NCI-H345 treated with DMSO at 0.1 percent for 48 hours (cell line): ENCODE results near the gene ZNF488.
A peak's percentile ranks its signal among the peaks of the same experiment; 100 is the strongest.

Experiments used
- DNase-seq: peaks from one replicate; lab custom pipeline; 2025; ENCODE audit not compliant: unreplicated experiment; lab: John Stamatoyannopoulos, UW

The ZNF488 gene

DNA sequence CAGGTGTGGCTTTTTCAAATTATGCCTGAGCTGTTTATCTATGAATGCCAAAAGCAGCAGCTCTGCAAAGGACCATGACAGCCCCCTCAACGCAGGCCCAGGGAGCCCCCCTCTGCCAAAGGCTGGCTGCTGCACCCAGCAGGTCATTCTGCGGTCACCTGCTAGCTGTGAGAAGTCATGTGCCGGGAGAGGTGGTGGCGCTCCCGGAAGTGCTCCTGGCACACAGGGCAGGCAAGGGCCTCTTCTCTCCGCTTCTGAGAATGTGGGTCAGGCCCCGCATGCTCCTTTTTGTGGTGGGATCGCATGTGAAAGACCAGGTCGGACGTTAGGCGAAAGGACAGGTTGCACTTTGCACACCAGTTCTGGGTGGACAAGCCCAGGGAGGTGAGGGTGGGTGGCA lies 16.4 kb downstream of the ZNF488 start:
- no peak for DNase-seq

DNA sequence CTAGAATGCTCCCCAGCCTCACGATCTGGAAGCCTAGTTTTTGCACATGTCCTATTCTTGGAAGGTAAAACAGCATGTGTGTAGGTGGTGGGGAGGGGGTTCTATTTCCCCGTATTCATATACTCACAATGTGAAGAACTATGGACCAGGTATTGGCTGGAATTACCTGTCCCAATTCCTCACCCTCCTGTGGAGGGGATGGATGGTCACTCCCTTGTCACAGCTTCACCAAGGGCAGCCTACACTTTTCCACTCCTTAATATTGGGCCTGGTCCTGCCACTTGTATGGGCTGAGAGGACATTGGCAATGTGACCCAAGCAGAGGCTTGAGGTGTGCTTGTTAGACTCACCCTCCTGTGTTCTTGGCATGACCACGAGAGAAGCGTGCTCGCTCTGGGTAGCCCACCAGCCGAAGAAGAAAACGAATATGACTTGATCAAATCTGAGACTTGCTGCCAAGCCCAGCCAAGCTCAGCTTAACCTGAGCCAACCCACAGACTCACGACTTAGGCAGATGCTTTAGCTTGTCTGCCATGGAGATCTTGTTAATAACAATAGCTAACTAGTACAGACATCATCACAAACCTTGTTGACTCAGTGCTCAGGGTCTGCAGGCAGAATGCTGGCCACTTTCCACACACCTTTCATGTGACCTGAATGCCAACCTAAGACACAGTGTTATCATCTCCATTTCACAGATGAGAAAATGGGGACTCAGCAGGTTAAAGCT lies 17.2 kb downstream of the ZNF488 start:
- no peak for DNase-seq

DNA sequence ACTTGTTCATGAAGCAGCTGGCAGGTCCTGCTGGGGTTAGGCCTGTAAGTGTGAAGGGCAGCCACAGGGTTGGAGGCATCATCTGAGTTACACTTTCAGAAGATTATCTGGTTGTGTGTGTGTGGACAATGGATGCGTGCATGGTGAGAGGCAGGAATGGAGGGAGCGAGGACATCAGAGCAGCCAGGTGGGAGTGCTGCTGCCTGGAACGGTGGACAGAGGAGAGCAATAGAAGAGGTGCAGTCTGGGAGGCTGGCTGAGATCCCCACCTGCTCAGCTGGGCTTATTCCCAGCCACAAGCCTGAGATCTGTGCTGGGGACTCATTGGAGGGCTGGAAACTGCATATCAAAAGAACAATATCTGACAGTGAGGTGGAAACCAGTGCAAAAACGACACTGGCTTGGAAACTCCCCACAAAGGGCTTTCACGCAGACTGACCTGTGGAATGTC lies 17.9 kb downstream of the ZNF488 start:
- DNase-seq: no peak

DNA sequence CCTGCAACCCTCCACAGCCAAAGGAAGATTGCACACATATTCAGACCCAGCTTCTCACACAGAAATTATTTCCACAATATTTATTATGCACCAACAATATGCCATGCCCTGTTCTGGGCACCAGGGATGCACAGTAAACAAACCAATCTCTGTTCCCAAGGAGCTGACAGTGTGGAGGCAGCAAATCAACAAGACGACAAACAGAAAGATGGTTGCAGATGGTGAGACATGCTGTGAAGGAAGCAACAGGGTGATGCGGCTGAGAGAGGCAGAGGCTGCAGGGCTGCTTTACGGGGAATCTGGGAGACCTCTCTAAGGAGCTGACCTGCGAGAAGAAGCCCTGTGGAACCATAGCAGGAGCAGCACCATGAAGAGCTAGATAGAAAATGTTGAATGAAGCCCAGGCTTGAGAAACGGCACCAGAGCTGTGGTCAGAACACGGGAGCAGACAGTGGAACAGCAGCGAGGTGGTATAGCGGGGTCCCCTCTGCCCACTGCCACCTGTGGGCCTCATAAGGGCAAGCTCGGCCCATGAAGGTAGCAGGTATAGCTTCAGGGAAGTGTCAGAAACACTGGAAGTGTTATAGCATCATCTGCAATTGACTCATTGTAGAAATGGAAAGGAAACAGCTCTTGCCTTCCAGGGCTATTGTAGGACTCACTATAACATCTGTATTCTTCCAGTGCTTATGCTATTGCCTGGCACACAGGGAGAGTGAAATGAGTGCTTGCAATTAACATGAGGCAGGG lies 18.5 kb downstream of the ZNF488 start:
- DNase-seq: no peak

DNA sequence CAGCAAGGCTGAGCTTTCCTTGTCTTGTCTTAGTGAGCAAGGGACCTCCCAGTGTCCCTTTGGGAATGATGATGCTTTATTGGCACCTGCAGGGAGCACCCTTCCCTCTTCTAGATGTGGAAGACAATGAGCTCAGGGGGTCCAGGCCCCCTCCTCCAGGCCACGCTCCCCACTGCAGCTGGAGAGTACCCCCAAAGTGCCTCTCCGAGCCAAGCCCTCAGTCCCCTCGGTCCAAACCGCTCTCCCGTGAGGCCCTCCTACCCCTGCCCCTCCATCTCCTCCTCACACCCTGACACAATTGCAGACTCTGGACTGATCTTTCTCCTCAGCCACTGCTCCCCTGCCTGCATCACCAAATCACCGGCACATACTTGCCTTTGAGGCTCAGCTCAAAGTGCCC lies 19.2 kb downstream of the ZNF488 start:
- no peak for DNase-seq

DNA sequence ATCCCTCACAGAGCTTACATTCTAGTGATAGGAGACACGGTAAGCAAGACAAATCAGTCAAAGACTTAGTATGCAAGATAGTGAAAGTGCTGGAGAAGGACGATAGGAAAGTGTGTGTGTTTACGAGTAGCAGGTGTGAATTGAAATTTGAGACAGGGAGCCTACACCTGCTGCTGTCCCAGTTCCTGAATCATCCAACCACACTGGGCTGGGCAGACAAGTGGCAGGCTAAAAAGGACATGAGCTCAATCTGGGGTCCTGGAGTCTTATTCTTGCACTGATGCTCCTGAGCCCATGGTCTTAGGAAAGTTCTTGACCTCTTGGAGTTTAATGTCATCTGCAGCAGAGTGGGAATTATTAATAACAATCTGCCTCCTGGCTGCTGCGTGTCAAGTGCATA lies 19.7 kb downstream of the ZNF488 start:
- peak; percentile 39 for DNase-seq

DNA sequence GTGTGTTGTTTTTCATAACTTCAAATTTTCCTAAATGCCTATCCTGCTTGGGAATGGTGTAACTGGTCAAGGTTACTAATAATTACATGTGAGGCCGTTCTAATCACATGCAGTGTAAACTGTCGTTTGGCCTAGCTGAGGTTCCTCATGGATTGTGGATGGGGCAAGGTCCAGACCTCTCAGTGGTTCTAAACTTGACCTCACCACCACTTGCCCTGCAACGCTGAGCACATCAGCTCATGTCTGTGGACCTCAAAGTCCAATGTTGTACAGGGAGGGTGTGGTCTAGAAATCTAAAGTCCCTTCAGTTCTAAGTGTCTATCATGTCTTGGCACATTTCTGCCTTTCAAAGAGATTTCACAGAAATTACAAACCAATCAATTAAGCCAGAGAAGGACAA lies 20.3 kb downstream of the ZNF488 start:
- no peak for DNase-seq

DNA sequence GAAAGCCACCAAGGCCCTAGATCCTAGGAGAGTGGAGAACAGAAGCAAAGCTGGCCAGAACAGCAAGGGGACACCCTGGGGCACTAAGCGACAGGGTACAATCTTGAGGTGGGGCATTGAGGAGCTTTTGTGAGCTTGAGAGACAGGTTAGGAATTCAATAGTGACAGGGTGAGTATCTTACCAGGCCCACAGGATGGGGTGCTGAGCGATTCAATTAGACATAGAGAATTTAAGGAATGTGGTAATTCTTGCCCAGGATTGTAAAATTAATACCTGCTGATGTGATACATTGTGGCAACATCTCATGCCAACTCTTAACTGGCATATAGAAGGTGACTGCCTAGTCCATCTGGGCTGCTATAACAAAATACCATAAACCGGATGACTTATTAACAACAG lies 21.9 kb downstream of the ZNF488 start:
- DNase-seq: no peak

DNA sequence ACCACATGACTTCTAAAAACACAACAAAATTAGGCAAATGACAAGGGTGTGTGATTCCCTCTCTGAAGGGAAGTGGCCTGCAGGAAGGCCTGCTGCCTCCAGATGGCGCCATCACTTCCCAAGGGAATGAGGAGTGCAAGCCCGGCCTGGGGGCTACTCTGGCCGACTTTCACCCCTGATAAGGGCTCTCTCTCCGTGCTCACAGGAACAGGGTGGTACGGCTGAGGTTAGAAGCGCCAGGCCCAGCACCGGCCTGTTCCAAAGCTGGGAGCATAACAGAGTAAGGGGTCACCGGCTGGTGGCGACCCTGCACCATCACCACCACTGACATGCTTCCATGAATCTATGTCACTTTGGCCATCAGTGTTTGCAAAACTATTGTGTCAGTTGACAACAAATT lies 22.8 kb downstream of the ZNF488 start:
- DNase-seq: no peak

DNA sequence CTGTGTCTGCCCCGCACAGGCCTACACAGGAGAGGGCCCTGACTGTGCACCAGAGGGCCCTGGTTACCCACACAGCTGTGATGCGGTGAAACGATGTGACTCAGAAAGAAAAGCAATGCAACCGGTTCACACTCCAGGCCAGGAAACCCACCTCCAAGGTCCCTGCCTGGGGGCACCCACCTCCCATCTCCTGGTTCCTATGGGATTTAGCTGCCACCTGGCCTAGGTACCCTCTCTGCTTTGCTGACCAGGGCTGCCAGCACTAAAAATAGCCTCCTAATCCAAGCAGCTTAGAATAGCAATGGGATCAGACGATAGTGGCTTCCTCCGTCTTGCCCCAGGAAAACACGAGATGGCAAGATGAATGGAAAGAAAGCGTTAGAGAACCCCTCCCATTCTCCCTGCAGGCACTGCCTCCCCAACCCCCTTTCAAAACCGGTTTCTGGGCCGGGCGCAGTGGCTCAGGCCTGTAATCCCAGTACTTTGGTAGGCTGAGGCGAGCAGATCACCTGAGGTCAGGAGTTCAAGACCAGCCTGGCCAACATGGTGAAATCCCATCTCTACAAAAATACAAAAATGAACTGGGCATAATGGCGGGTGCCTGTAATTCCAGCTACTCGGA lies 23.6 kb downstream of the ZNF488 start:
- DNase-seq: no peak

DNA sequence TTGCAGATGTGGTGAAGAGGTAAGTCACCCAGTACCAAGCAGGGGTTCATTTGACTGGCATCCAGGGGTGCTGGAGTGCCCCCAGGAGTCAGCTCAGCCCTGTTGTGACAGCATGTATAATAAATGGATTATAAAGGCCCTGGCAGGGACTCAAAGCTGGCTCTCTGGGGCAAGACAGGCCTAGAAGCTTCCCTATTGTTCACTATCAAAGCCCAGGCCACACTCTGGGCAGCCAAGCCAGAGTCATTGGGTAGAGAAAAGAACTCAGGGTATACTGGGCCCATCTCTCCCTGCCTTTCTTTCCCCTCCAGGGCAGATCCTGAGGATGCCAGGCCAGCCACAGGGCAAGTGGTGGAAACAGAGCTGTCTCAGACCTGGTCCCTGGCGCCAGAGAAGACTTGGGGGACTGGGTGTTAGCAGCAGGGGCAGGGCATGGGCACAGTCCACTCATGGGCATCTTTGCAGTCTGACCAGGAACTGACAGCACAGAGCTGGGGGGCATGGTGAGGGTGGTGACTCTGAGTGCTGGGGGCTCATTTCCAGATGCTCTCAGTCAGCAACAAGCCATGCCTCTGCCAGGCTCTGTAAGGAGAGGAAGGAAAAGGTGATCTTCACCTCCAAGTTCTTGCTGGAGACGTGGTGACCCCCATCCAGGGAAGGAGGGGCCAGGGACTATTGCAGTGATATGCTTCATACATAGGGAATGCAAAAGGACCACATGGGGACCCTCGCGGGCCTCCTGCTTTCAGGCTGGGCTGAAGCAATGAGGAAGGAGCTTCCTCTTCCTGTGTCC lies 24.3 kb downstream of the ZNF488 start:
- DNase-seq: no peak

DNA sequence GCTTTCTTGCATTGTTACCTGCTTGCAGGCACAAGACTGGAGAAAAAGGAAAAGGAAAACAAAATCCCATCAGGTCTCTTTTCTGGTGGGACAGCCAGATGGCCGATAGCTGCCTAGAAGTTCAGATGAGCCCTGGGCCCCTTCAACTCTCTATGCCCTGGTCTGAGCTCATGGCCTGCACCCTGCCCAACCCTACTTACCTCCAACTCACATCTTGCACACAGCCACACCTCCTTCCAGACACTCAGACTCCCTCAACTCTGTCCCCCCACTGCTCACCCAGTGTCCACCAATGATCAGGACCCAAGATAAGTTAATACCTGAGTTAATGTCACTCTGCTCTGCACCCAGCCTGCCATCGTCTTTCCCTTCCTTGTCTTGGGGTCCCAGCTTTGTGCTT lies 25.0 kb downstream of the ZNF488 start:
- DNase-seq: no peak

DNA sequence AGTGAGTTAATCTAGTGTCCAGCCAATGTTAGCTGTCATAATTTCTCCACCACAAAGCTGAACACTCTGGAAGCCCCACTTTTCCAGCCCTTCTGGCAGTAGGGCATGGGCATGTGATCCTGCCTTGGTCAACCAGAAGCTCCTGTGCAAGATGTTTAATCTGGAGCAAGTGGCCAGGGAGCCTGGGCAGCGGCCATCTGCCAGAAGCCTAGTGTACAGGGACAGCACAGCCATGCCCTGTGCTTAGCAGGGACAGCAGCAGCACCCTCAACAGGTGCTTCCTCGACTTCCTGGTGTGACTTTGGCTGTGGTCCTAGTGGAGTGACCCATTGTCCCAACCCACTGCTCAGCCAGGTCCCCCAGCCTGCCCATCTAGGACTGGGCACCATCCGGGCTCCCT lies 25.6 kb downstream of the ZNF488 start:
- no peak for DNase-seq

DNA sequence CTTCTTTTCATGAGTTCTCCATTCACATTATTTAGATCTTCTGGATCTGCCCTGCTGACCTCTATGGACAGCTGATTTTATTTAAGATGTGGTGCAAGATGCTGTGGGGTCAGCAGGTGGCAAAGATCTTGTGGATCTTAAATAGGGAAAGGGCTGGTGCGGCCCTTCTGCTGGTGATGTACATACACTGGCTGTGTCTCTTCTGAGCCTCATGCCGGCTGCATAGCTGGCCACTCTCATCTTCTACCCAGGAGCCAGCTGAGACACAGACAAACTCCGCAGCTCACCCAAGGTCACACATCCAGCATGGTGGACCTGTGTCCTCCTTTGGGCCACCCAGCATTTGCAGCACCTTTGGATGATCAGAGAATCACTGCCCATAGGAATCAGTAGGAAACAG lies 26.2 kb downstream of the ZNF488 start:
- DNase-seq: no peak

DNA sequence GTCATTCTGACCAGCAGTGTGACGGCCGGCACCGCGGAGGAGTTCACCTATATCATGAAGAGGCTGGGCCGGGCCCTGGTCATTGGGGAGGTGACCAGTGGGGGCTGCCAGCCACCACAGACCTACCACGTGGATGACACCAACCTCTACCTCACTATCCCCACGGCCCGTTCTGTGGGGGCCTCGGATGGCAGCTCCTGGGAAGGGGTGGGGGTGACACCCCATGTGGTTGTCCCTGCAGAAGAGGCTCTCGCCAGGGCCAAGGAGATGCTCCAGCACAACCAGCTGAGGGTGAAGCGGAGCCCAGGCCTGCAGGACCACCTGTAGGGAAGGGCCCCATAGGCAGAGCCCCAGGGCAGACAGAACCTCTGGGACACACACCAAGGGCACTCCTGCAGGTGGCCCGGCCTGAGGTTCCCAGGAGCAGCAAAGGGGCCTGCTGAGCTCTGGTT lies 26.9 kb downstream of the ZNF488 start:
- no peak for DNase-seq

DNA sequence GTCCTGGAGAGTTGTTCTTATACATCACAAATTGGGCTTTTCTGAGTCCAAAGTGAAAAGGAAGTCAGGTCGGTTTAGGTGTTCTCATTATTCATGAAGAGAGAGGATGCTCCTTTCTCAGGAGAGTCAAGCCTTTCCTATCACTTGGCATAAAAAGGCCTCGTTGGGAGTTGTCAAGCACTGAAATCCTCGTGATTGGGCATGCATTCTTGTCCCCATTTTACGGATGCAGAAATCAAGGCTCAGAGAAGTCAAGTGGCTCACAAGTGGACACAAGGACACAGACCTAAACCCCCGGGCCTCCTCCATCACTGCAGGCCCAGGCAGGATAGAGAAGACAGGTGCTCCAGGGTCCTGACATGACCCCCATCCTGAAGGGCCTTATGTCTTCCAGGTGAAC lies 27.4 kb downstream of the ZNF488 start:
- no peak for DNase-seq

DNA sequence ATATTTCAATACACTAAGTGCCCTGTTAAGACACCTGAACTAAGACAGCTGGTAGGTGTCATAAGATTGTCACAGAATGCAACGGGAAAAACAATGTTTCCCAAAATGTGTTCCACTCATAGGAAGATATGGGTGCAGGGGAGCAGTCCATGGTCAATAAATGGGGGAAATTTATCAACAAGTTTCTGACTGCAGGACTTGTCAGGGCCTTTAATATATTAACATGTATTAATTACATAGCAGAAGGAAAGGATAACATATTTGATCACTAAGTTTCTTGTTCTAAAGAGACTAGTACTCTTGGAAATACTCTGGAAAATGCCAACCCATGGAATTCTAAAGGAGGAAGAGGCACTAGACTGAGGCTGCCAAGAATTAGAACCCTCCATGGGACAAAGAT lies 29.2 kb downstream of the ZNF488 start:
- DNase-seq: no peak

DNA sequence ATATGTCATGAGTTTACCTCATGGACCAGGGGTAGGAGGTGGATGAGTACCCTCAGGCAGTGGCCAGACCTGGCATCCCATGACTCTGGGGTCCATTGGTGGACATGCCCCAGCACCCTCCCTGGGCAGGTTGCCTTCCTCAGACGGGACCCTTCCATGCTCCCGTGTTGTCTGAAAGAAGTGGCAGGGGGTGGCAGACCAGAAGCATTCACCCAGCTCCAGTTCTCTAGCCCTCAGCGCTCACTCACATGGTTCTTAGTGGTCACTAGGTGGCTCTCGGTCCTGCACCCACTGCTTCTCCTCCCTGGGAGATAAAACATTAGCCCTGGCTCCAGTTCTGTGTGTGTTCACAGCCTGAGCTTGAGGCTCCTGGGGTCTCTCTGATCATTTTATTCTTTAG lies 29.9 kb downstream of the ZNF488 start:
- no peak for DNase-seq

DNA sequence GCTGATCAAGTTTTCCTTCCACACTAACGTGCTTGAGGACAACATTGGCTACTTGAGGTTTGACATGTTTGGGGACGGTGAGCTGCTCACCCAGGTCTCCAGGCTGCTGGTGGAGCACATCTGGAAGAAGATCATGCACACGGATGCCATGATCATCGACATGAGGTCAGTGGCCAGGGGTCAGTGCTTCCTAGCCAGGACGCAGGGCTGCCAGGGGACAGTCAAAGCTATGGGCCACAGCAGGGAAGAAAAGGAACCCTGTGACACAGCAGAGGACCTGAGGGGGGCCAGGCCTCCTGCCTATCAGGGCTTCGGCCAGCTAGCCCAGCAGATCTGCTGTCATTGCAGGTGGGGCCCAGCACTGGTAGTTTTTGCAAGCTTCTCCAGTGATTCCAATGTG lies 30.7 kb downstream of the ZNF488 start:
- no peak for DNase-seq

DNA sequence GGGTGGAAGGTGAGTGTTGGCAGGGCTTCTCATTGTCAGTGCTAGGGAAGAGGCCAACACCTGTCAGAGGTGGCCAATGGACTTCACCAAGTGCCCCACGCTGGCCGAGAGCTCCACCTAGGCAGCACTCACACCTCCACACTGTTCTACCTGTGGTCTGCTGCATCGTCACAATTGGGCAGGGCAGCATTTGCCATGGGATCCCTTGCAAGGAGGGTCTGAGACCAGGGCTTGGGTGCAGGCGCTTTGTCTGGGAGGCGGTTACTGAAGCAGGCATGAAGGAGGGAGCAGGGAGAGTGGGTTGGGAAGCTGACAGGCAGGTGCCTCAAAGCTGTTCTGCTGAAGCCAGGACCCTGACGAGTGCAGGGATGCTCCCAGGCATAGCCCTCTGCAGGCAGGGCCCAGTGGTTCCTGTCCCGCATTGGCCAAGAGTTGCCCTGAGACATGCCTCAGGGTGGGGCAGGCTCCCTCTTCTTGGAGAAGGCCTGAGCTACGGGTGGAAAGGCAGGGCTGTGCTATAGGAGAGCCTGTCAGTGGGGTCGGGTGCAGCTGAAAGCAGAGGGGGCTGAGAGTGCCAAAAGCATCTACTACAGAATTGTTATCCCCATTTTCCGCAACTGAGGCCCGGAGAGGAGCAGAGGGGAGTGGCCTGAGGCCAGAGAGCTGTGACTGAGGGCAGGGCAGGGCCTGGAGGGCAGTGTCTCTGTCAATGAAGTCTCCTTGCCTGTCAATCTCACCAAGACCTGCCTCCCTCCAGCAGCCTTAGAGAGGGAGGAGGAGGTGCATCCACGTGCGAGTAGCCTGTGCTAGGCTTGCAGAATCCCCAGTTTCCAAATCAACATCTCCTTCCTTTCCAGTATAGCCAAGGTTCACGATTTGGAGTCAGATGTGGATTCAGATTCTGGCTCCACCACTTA lies 31.9 kb downstream of the ZNF488 start:
- no peak for DNase-seq
